Measurements from ENCODE around the gene GRHL3. TPM values are rescaled to one million over a fixed set of nuclear protein-coding genes. Genes with fewer than 3 reads are reported as not detected.

GRHL3 gene
- total RNA-seq, 4 donors from 2014 or later = 77.6 to 179 (median 115) TPM

GRCh38 chr1:24383381-24383940 lies 64.3 kb downstream of the GRHL3 start:
- Histone ChIP-seq H3K4me1 (peaks cover 23 to 98% (median 54%) of the 10 kb centered on the region in 3 donors), H3K9me3 (no peaks in the 10 kb centered on the region), H3K4me3 (no peak overlapping the region), H3K27me3 (no peaks in the 10 kb centered on the region), H3K27ac (peak overlapping the region; percentile 82 to 90 (median 84)), H3K36me3 (peaks cover 0 to 6% (median 0%) of the 10 kb centered on the region in 3 donors)
- intact Hi-C loops (cut with DNase I) = loop anchor here (5.0 kb wide), 1 partner anchor 61 kb away; no protein-coding TSS in a partner anchor
- TF ChIP-seq CTCF (IDR thresholded peaks at IDR 0.05) = no peak
- TF ChIP-seq POLR2A (IDR thresholded peaks at IDR 0.05) = no peak
- 55 to 59% methylated on average over 2 of the region's 2 CpGs for whole genome bisulfite sequencing, 2 donors
- DNase-seq = no peak

DNA sequence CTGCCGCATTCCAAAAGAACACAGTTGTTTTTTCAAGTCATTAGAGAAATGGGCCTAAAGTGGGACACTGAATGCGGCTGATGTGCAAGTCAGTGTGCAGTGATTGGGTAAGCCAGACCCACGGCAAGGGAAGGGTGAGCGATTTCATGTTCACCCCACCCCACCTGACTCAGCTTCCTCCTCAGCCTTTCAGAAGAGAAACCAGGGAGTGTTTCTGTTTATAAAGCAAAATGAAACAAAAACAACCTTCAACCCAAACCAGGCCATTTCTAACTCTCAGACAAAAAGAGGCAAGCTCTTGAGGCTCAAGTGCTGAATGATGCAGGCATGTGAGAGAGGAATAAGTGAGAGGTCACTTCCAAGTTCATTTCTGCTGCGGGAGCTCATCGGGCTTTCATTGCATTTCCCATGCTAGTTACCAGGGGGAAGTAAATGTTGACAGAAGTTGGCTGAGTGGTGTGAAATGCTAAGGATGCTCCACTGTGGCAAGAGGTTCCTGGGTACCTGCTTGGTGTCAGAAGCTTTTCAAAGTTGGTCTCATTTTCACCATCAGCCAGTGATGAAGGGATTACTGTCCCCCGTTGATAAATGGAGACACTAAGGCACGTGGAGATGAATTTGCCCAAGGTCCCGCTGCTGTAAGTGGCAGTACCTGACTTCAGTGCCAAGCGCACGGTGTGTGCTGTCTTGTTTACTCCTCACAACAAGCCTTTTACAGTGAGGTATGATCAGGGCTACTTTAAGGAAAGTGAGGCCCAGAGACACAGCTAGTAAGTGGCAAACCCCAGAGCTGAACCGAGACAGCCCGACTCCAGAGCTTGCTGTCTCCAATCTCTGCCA lies 65.3 kb downstream of the GRHL3 start:
- no peak for DNase-seq
- H3K4me1 ChIP-seq = peaks cover 23 to 98% (median 53%) of the 10 kb centered on the region in 3 donors
- intact Hi-C loops (cut with DNase I) = loop anchor here (5.0 kb wide), 1 partner anchor 62 kb away; no protein-coding TSS in a partner anchor
- H3K9me3 ChIP-seq = no peaks in the 10 kb centered on the region
- H3K36me3 ChIP-seq = peaks cover 0 to 7% (median 0%) of the 10 kb centered on the region in 3 donors
- H3K4me3 ChIP-seq = peak overlapping the region in 1 of 4 donors; percentile 16
- WGBS, 2 donors = 53 to 61% methylated on average over 10 to 13 of the region's 13 CpGs
- no peak for TF ChIP-seq CTCF (IDR thresholded peaks at IDR 0.05)
- no peak for TF ChIP-seq POLR2A (IDR thresholded peaks at IDR 0.05)
- peak overlapping the region; percentile 82 to 90 (median 84) for H3K27ac ChIP-seq
- no peaks in the 10 kb centered on the region for H3K27me3 ChIP-seq

- no peaks in the 10 kb centered on the region for H3K27me3 ChIP-seq
- H3K27ac ChIP-seq = peak overlapping the region; percentile 82 to 90 (median 84)
- TF ChIP-seq CTCF (IDR thresholded peaks at IDR 0.05) (peak in 5 of 6 experiments; percentile 42 to 91 (median 72)), POLR2A (IDR thresholded peaks at IDR 0.05) (no peak)
- DNase-seq = no peak
- intact Hi-C loops (cut with DNase I) = no loop called here
- no peak overlapping the region for H3K4me3 ChIP-seq
- WGBS, 2 donors = 60 to 61% methylated on average over 12 of the region's 12 CpGs
- H3K9me3 ChIP-seq = no peaks in the 10 kb centered on the region
- peaks cover 0 to 7% (median 0%) of the 10 kb centered on the region in 3 donors for H3K36me3 ChIP-seq
- H3K4me1 ChIP-seq = peaks cover 20 to 99% (median 50%) of the 10 kb centered on the region in 3 donors
Measured at GRCh38 chr1:24385160-24385940, 66.2 kb downstream of the GRHL3 start.

DNA sequence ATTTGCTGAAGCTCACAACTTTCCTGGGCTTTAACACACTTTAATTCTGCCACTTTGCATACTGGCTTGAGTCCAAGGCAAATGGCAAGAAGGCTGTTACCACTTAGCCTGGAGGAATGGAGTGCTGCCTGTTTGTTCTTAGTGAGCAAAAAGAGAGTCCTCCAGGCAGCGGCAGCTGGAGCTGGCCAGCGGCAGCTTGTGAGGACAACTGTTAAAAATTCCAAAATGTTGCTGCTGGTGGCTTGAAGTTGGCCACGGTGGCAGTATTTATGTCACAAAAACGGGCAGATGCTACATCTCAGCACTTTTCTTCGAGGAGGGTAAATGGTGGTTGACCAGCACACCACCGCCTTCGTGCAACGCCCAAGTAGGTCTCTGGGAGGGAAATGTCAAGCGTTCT lies 67.1 kb downstream of the GRHL3 start:
- 46 to 52% methylated on average over 3 to 9 of the region's 9 CpGs for WGBS, 2 donors
- H3K27me3 ChIP-seq = no peaks in the 10 kb centered on the region
- DNase-seq = no peak
- intact Hi-C loops (cut with DNase I) = no loop called here
- peaks cover 0 to 7% (median 0%) of the 10 kb centered on the region in 3 donors for H3K36me3 ChIP-seq
- no peak for TF ChIP-seq POLR2A (IDR thresholded peaks at IDR 0.05)
- no peak for TF ChIP-seq CTCF (IDR thresholded peaks at IDR 0.05)
- H3K27ac ChIP-seq = peak overlapping the region; percentile 82 to 90 (median 84)
- H3K9me3 ChIP-seq = no peaks in the 10 kb centered on the region
- H3K4me1 ChIP-seq = peaks cover 17 to 99% (median 41%) of the 10 kb centered on the region in 3 donors
- H3K4me3 ChIP-seq = no peak overlapping the region
